Brain microvascular endothelial cell (primary cell): ENCODE results near the gene RAET1G.

Experiments used
- DNase-seq: peaks from one replicate; pipeline ENCODE4 v3.0.0-alpha.2; 2020
- H3K27ac ChIP-seq: fragments of 250-450 bp; sonication (Bioruptor Pico); 2 replicates; pipeline ENCODE4 v1.5.1; 2020; ENCODE audit warnings: mild to moderate bottlenecking, moderate library complexity
- H3K27me3 ChIP-seq: fragments of 250-450 bp; sonication (Bioruptor Pico); replicated peaks from 2 replicates; pipeline ENCODE4 v1.5.1; 2020; ENCODE audit warnings: mild to moderate bottlenecking
- H3K36me3 ChIP-seq: fragments of 250-450 bp; sonication (Bioruptor Pico); replicated peaks from 2 replicates; pipeline ENCODE4 v1.5.1; 2020; ENCODE audit warnings: mild to moderate bottlenecking
- H3K4me3 ChIP-seq: 2 replicates; pipeline ENCODE4 v1.5.1; 2011; ENCODE audit warnings: low read depth, mild to moderate bottlenecking, control low read depth, low read length, moderate library complexity
- in situ Hi-C: cut with HindIII; loops from 2 replicates; pipeline ENCODE4 v1.10.0; 2017; ENCODE audit warnings: low sequenced_read_pairs, low pct_ligation_motif_present
- TF ChIP-seq, protein P1 (sequence below): IDR thresholded peaks from 2 replicates; pipeline ENCODE4 v1.5.1; 2011; ENCODE audit warnings: low read depth, mild to moderate bottlenecking, moderate library complexity, low read length, control low read depth, inconsistent platforms; ENCODE audit errors: missing control alignments

RAET1G gene

DNA sequence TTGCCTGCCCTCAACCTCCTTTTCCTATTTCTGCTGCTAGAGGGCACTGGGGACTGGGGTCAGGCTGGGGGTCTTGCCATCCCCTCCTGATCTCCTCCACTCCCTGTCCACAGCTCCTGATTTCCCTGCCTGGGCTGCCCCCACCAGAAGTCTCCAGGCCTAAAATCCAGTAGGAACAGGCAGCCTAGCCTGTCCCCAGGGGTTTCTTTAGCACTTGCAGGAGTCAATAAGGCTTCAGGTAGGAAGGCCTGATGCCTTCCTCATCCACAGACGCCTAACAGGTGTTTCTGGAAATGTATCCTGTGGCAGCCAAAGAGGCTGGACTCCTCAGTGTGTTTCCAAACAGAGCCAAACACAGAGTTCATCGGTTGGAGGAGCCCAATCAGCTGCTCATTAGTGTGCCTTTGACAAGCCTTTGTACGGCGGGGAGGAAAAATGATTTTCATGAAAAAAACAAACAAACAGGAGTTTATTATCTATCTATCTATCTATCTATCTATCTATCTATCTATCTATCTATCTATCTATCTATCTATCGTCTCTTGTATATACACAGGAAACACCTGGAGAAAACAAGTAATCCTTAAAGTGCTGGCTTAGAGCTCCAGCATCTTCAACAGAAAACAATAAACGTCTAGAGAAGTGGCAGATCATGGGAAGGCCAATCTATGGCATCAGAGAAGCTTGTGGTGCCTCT lies 21.3 kb downstream of the RAET1G start:
- Histone ChIP-seq H3K27ac (no peak overlapping the region), H3K4me3 (no peak overlapping the region), H3K36me3 (no peaks in the 10 kb centered on the region), H3K27me3 (no peaks in the 10 kb centered on the region)
- DNase-seq, result no peak
- TF ChIP-seq, protein P1, sequence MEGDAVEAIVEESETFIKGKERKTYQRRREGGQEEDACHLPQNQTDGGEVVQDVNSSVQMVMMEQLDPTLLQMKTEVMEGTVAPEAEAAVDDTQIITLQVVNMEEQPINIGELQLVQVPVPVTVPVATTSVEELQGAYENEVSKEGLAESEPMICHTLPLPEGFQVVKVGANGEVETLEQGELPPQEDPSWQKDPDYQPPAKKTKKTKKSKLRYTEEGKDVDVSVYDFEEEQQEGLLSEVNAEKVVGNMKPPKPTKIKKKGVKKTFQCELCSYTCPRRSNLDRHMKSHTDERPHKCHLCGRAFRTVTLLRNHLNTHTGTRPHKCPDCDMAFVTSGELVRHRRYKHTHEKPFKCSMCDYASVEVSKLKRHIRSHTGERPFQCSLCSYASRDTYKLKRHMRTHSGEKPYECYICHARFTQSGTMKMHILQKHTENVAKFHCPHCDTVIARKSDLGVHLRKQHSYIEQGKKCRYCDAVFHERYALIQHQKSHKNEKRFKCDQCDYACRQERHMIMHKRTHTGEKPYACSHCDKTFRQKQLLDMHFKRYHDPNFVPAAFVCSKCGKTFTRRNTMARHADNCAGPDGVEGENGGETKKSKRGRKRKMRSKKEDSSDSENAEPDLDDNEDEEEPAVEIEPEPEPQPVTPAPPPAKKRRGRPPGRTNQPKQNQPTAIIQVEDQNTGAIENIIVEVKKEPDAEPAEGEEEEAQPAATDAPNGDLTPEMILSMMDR, result no peak
- in situ Hi-C loops, result no loop called here

DNA sequence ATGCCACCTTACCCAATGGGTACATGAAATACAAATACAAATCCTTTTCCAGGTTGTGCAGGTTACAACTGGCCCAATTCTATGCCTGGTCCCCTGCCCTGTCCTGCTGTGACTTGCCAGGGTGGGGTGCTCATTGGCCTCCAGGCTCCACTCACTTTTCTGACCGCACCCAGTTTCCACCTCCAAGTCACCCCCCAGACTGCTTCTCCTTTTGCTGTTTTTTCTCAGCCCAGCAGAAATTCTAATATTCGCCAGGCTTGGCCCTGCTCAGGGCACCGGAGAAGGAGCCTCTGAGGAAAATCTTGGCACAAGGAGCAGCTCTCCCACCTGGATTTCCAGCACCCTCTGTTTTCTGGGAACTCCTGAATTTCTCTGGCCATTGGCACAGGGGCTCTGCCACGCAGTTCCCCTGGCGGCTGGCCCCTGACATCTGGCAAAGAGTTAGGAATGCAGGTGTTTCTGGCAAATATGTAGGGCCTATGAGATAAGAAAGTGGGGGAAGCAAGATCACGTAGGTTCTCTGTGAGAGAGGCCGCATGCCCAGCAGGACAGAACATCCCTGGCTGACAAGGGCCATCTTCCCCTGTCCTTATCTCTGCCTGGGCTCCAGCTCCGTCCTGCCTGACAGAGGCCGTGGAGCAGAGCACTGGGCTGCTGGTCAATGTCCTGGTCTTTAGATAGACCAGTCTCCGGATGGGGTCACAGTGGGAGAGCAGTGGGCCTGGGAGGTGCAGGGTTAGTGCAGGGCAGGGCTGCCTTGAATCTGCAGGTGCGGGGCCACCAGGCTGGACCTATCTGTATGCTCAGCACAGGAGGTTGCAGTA lies 22.1 kb downstream of the RAET1G start:
- DNase-seq, result no peak
- Histone ChIP-seq H3K27ac (no peak overlapping the region), H3K4me3 (no peak overlapping the region), H3K36me3 (no peaks in the 10 kb centered on the region), H3K27me3 (no peaks in the 10 kb centered on the region)
- in situ Hi-C loops, result no loop called here
- TF ChIP-seq, protein P1, result no peak

DNA sequence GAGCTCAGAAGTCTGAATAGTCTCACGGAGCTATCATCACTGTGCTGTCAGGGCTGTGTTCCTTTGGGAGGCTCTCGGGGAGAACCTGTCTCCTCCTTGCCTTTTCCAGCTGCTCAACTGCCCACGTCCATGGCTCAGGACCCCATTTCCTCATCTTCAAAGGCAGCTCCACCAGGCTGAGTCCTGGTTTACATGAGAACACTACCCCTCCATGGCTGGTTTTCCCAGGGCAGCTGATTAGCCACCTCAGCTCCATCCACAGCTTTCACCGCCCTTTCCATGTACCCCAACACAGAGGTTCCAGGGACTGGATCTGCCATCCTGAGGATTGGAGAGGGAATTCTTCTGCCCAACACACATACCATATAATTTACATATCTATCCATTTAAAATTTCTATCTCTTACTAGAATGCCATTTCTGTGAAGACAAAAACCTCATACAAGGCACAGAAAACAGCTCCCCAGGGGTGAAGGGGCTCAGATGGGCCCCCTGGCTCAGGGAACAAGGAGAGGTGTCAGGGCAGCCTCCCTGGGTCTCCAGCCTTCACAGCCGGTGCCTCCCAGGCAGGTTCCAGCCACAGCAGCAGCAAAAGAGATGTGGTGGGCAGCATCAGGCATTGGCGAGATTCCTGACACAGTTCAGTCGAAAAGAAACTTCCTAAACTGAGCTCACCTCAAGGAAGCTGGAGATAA lies 22.8 kb downstream of the RAET1G start:
- no peak overlapping the region for H3K27ac ChIP-seq
- no peak overlapping the region for H3K4me3 ChIP-seq
- DNase-seq, result no peak
- in situ Hi-C loops, result no loop called here
- TF ChIP-seq, protein P1, result no peak
- H3K36me3 ChIP-seq, result no peaks in the 10 kb centered on the region
- no peaks in the 10 kb centered on the region for H3K27me3 ChIP-seq

DNA sequence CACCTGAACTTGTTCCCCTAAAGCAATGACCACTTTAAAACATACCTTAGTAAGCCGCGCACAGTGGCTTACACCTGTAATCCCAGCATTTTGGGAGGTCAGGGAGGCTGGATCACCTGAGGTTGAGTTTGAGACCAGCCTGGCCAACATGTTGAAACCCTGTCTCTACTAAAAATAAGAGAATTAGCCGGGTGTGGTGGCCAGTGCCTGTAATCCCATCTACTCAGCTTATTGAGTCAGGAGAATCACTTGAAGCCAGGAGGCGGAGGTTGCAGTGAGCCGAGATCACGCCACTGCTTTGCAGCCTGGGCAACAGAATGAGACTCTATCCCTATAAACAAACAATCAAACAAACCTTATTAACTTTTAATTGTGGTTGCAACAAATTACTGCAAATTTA lies 23.4 kb downstream of the RAET1G start:
- H3K36me3 ChIP-seq, result no peaks in the 10 kb centered on the region
- in situ Hi-C loops, result no loop called here
- H3K27me3 ChIP-seq, result no peaks in the 10 kb centered on the region
- no peak overlapping the region for H3K27ac ChIP-seq
- no peak overlapping the region for H3K4me3 ChIP-seq
- TF ChIP-seq, protein P1, result no peak
- no peak for DNase-seq

DNA sequence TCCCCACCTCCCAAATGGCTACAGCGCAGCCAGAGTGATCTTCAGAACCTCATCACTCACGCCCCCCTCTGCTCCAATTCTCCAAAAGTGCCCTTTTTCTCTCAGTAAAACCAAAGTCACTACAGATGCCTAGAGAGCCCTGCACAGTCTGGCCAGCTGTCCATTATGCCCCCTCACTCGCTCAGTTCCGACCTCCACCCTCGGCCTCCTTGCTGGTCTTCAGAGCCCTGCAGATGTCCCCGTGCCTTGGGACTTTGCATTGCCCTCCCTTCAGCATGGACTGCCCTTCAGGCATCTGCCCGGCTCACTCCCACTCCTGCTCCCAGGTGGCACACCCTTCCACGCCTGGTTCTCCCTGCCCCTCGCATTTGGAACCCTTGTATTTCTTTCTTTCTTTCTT lies 24.0 kb downstream of the RAET1G start:
- TF ChIP-seq, protein P1, result no peak
- no peak overlapping the region for H3K27ac ChIP-seq
- in situ Hi-C loops, result no loop called here
- no peak overlapping the region for H3K4me3 ChIP-seq
- H3K36me3 ChIP-seq, result no peaks in the 10 kb centered on the region
- DNase-seq, result no peak
- H3K27me3 ChIP-seq, result no peaks in the 10 kb centered on the region
